H1 (cell line): Measurements from ENCODE around the gene ALDH1B1. TPM values are rescaled to one million over a fixed set of nuclear protein-coding genes. Genes with fewer than 3 reads are reported as not detected.

Source experiments
- CTCF ChIA-PET: fragments of 300-600 bp; sonication (Branson Sonifier 250); formaldehyde crosslinking; loops from one replicate; lab custom pipeline; 2021; ENCODE audit not compliant: partially characterized antibody; lab: Charles Lee
- POLR2A ChIA-PET: fragments of 300-600 bp; sonication (Branson Sonifier 250); formaldehyde crosslinking; loops from one replicate; lab custom pipeline; 2021; ENCODE audit warnings: inconsistent platforms; ENCODE audit not compliant: partially characterized antibody; lab: Charles Lee
- DNase-seq, 2 experiments: peaks; one replicate each; pipeline versions ENCODE4 v3.0.0 to v3.0.0-alpha.2; 2010 to 2022; ENCODE audit warnings: low spot score in 2 of 2, low read depth in 1 of 2, mixed read lengths in 1 of 2
- FAIRE-seq: peaks from 2 replicates; lab custom pipeline; 2011; peaks lifted over from hg19 to GRCh38; lab: Jason Lieb, UNC
- H2AFZ ChIP-seq: 2 replicates; pipeline ENCODE4 v1.8.1; 2012; ENCODE audit warnings: low read length, inconsistent platforms
- H2AK5ac ChIP-seq: 2 replicates; pipeline ENCODE4 v1.6.1; 2013; ENCODE audit warnings: low read depth, low read length
- H2BK120ac ChIP-seq: replicated peaks from 2 replicates; pipeline ENCODE3; 2013; ENCODE audit warnings: low read depth, low read length, inconsistent platforms
- H2BK12ac ChIP-seq: 2 replicates; pipeline ENCODE4 v1.6.1; 2013; ENCODE audit warnings: low read depth, low read length
- H2BK15ac ChIP-seq: 2 replicates; pipeline ENCODE4 v1.6.1; 2013; ENCODE audit warnings: low read length
- H2BK20ac ChIP-seq: 2 replicates; pipeline ENCODE4 v1.6.1; 2013; ENCODE audit warnings: low read length
- H2BK5ac ChIP-seq: 2 replicates; pipeline ENCODE4 v1.6.1; 2013; ENCODE audit warnings: low read depth, low read length
- H3K14ac ChIP-seq: 2 replicates; pipeline ENCODE4 v1.6.1; 2013; ENCODE audit warnings: inconsistent platforms; ENCODE audit not compliant: insufficient read length
- H3K18ac ChIP-seq: 2 replicates; pipeline ENCODE4 v1.6.1; 2013; ENCODE audit warnings: low read length; ENCODE audit errors: extremely low read depth
- H3K23ac ChIP-seq: 2 replicates; pipeline ENCODE4 v1.6.1; 2013; ENCODE audit warnings: inconsistent platforms; ENCODE audit not compliant: insufficient read length
- H3K23me2 ChIP-seq: 2 replicates; pipeline ENCODE4 v1.6.1; 2013; ENCODE audit warnings: low read depth, low read length
- H3K27ac ChIP-seq: 2 replicates; pipeline ENCODE4 v1.6.1; 2011; ENCODE audit warnings: low read depth, low read length, inconsistent platforms
- H3K27me3 ChIP-seq, 4 experiments: replicated peaks in 1 of 4; 1 replicate in 1 of 4; 2 replicates in 3 of 4; pipeline versions ENCODE4 v1.6.1 to v1.8.1; 2011 to 2013; ENCODE audit warnings: low read length in 3 of 4, mild to moderate bottlenecking in 3 of 4, inconsistent platforms in 2 of 4, mixed read lengths in 2 of 4, moderate library complexity in 1 of 4; ENCODE audit not compliant: control insufficient read depth in 3 of 4, insufficient read depth in 3 of 4; ENCODE audit errors: extremely low read depth in 1 of 4
- H3K36me3 ChIP-seq, 4 experiments: 2 replicates each; pipeline versions ENCODE4 v1.6.1 to v1.8.1; 2011 to 2013; ENCODE audit warnings: mild to moderate bottlenecking in 4 of 4, low read length in 3 of 4, moderate library complexity in 2 of 4, control low read depth in 1 of 4, inconsistent platforms in 1 of 4; ENCODE audit not compliant: insufficient read depth in 4 of 4, control insufficient read depth in 2 of 4
- H3K4ac ChIP-seq: replicated peaks from 2 replicates; pipeline ENCODE3; 2013; ENCODE audit warnings: low read length, low read depth, mixed read lengths, inconsistent platforms; ENCODE audit not compliant: insufficient read length
- H3K4me1 ChIP-seq, 4 experiments: replicated peaks in 1 of 4; 1 replicate in 1 of 4; 2 replicates in 3 of 4; pipeline versions ENCODE4 v1.6.1 to v1.8.1; 2011 to 2013; ENCODE audit warnings: low read length in 3 of 4, inconsistent platforms in 2 of 4, mixed read lengths in 1 of 4; ENCODE audit not compliant: insufficient read depth in 4 of 4, control insufficient read depth in 3 of 4
- H3K4me2 ChIP-seq, 2 experiments: 2 replicates each; pipeline versions ENCODE4 v1.6.1 to v1.8.1; 2011 to 2013; ENCODE audit warnings: low read depth in 2 of 2, low read length in 2 of 2, control low read depth in 1 of 2, inconsistent platforms in 1 of 2, mild to moderate bottlenecking in 1 of 2; ENCODE audit not compliant: insufficient read depth in 1 of 2
- H3K4me3 ChIP-seq, 4 experiments: fragments of 200-600, 300-600 bp in 1 of 4; sonication (generic), shearing (Covaris generic), sonication (Bioruptor Twin) in 1 of 4; 2 replicates each; pipeline versions ENCODE4 v1.5.1 to v1.8.1; 2011 to 2016; ENCODE audit warnings: low read length in 4 of 4, low read depth in 3 of 4, control low read depth in 2 of 4, inconsistent platforms in 2 of 4, mild to moderate bottlenecking in 2 of 4, mixed read lengths in 1 of 4, moderate library complexity in 1 of 4; ENCODE audit not compliant: insufficient read depth in 2 of 4; ENCODE audit errors: extremely low read depth in 1 of 4
- H3K56ac ChIP-seq: replicated peaks from 2 replicates; pipeline ENCODE3; 2013; ENCODE audit warnings: low read depth, mild to moderate bottlenecking, mixed read lengths, low read length, inconsistent platforms; ENCODE audit not compliant: insufficient read length
- H3K79me1 ChIP-seq: 2 replicates; pipeline ENCODE4 v1.6.1; 2013; ENCODE audit warnings: low read depth, low read length, control low read depth
- H3K79me2 ChIP-seq, 2 experiments: 2 replicates each; pipeline versions ENCODE4 v1.6.1 to v1.8.1; 2012 to 2013; ENCODE audit warnings: low read length in 2 of 2, mild to moderate bottlenecking in 2 of 2, inconsistent platforms in 1 of 2; ENCODE audit not compliant: insufficient read depth in 2 of 2, control insufficient read depth in 1 of 2
- H3K9ac ChIP-seq, 4 experiments: replicated peaks in 1 of 4; 1 replicate in 1 of 4; 2 replicates in 3 of 4; pipeline versions ENCODE4 v1.6.1 to v1.8.1; 2011 to 2013; ENCODE audit warnings: low read depth in 3 of 4, low read length in 3 of 4, control low read depth in 2 of 4, mild to moderate bottlenecking in 2 of 4, moderate library complexity in 2 of 4, inconsistent platforms in 1 of 4; ENCODE audit errors: extremely low read depth in 1 of 4
- H3K9me3 ChIP-seq, 2 experiments: 2 replicates each; pipeline versions ENCODE4 v1.6.1 to v1.8.1; 2012 to 2013; ENCODE audit warnings: mild to moderate bottlenecking in 2 of 2, moderate library complexity in 2 of 2, control low read depth in 1 of 2, inconsistent platforms in 1 of 2, low read depth in 1 of 2, low read length in 1 of 2, mixed read lengths in 1 of 2; ENCODE audit not compliant: insufficient read depth in 2 of 2
- H4K20me1 ChIP-seq, 2 experiments: replicated peaks in 1 of 2; 2 replicates each; pipeline versions ENCODE3 to v1.8.1; 2011 to 2013; ENCODE audit warnings: inconsistent platforms in 2 of 2, low read length in 2 of 2, mild to moderate bottlenecking in 1 of 2; ENCODE audit not compliant: insufficient read depth in 2 of 2, control insufficient read depth in 1 of 2
- H4K5ac ChIP-seq: 2 replicates; pipeline ENCODE4 v1.6.1; 2013; ENCODE audit warnings: low read length, low read depth, mixed read lengths, inconsistent platforms; ENCODE audit not compliant: insufficient read length
- H4K8ac ChIP-seq: 2 replicates; pipeline ENCODE4 v1.8.0; 2013; ENCODE audit warnings: mild to moderate bottlenecking, moderate library complexity, low read length, inconsistent platforms; ENCODE audit not compliant: insufficient read depth; ENCODE audit errors: extremely low read depth
- H4K91ac ChIP-seq: replicated peaks from 2 replicates; pipeline ENCODE3; 2013; ENCODE audit warnings: low read length, mixed read lengths, inconsistent platforms; ENCODE audit not compliant: insufficient read length
- CBX8 ChIP-seq: fragments of 300-800, 300-1000 bp; sonication (generic); IDR thresholded peaks from 2 replicates; pipeline ENCODE4 v1.7.1; 2016; ENCODE audit warnings: low read depth, low read length, borderline replicate concordance
- CEBPB ChIP-seq: IDR thresholded peaks from 2 replicates; pipeline ENCODE4 v1.6.1; 2012; ENCODE audit warnings: low read depth, low read length
- GTF2F1 ChIP-seq: IDR thresholded peaks from 2 replicates; pipeline ENCODE4 v1.6.1; 2012; ENCODE audit warnings: low read depth, low read length, improper control_type of control experiment, borderline replicate concordance
- HDAC6 ChIP-seq: IDR thresholded peaks from one replicate; pipeline ENCODE4 v1.7.1; 2012; ENCODE audit warnings: low read depth, mild to moderate bottlenecking, inconsistent platforms, low read length, moderate library complexity
- KDM1A ChIP-seq: fragments of 200-600, 300-600 bp; sonication (generic); IDR thresholded peaks from 2 replicates; pipeline ENCODE4 v1.7.1; 2016; ENCODE audit warnings: mild to moderate bottlenecking, low read length, borderline replicate concordance
- KDM5A ChIP-seq: fragments of 200-600 bp; IDR thresholded peaks from 2 replicates; pipeline ENCODE4 v1.7.1; 2012; ENCODE audit warnings: mild to moderate bottlenecking, low read length, inconsistent platforms, mixed read lengths
- RBBP5 ChIP-seq: IDR thresholded peaks from 2 replicates; pipeline ENCODE4 v1.7.1; 2012; ENCODE audit warnings: low read depth, mild to moderate bottlenecking, inconsistent platforms, low read length, moderate library complexity, borderline replicate concordance
- RXRA ChIP-seq: IDR thresholded peaks from 2 replicates; pipeline ENCODE4 v1.6.1; 2011; ENCODE audit warnings: low read depth, mild to moderate bottlenecking, low read length, moderate library complexity; ENCODE audit not compliant: insufficient read depth
- SIX5 ChIP-seq: IDR thresholded peaks from 2 replicates; pipeline ENCODE4 v1.6.1; 2011; ENCODE audit warnings: mild to moderate bottlenecking, low read depth, low read length
- SRF ChIP-seq: IDR thresholded peaks from 2 replicates; pipeline ENCODE4 v1.6.1; 2011; ENCODE audit warnings: mild to moderate bottlenecking, low read depth, low read length, moderate library complexity
- TEAD4 ChIP-seq: IDR thresholded peaks from 2 replicates; pipeline ENCODE4 v1.6.1; 2012; ENCODE audit warnings: low read depth, low read length, inconsistent platforms, mixed read lengths
- WGBS, 2 experiments: shearing (Covaris generic) in 1 of 2; methylation state at CpG; one replicate each; pipeline versions ENCODE4 v1.1.6 to v1.1.7; 2013 to 2015; ENCODE audit warnings: low lambda C conversion rate in 2 of 2, mixed read lengths in 2 of 2, inconsistent platforms in 1 of 2, low coverage in 1 of 2, missing lambda C conversion rate in 1 of 2; ENCODE audit not compliant: insufficient replicate concordance in 2 of 2, insufficient coverage in 1 of 2, insufficient read length in 1 of 2; ENCODE audit errors: extremely low coverage in 1 of 2, missing lambda C conversion rate in 1 of 2; 5-methylcytosine and 5-hydroxymethylcytosine counted together
- polyA plus RNA-seq, 7 experiments: library from polyadenylated mRNA; depleted of rRNA in 3 of 7; stranded (reverse) in 5 of 7; unstranded in 2 of 7; fragments of >200 nt in 5 of 7; fragments of 200-250 nt in 2 of 7; gene quantifications; 1 replicate in 5 of 7; 2 replicates in 1 of 7; 4 replicates in 1 of 7; pipeline versions ENCODE4 v1.2.1 to v1.2.3, GENCODE V29; 2011 to 2013; ENCODE audit warnings: missing spikeins in 2 of 7, mixed read lengths in 2 of 7
- total RNA-seq: library from RNA; stranded (reverse); fragmentation: NEBNext Ultra II Directional; extraction: Animal tissue kit (Norgen Biotek cat#: 25700); gene quantifications from 2 replicates; pipeline ENCODE4 v1.2.1, GENCODE V29; 2021
- TF ChIP-seq, protein P1 (sequence below): IDR thresholded peaks from 2 replicates; pipeline ENCODE4 v1.6.1; 2012; ENCODE audit warnings: inconsistent platforms

The ALDH1B1 gene
- total and polyA plus RNA-seq, 2 of the 8 experiments (the other 6 are each of a cell fraction or from before 2014, with no cell fraction given), result 41.6 to 78.7 TPM

DNA sequence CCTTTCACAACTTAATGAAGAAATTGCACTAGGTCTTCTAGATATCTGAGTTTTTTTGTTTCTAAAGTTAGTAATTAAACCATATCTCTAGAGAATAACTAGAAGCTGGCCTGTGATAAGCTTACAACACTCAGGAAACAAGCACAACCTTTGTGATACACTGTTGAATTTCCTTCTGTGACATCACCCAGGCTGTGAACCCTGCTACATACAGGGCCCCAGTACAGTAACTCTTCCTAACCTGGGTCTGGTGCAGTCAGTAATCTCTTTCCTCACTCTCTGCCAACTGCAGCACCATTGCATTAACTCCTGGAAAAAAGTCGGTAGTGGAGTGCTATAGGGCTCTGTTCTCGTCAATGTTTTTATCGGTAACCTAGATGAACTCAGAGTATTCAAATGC is 42.4 kb downstream of the ALDH1B1 start:
- no peak overlapping the region for H3K23ac ChIP-seq
- WGBS, 2 experiments, result 91% methylated on average over 3 of the region's 3 CpGs; no CpG with 5 or more reads in 1 of the 2 experiments
- 0 out of 2 replicates have a peak overlapping the region, but pooled peaks have one; percentile 43 for H2BK20ac ChIP-seq
- H3K36me3 ChIP-seq, result no peaks in the 10 kb centered on the region
- H4K91ac ChIP-seq, result no peak overlapping the region
- H3K14ac ChIP-seq, result no peak overlapping the region
- H3K4me3 ChIP-seq, result no peak overlapping the region
- H2BK120ac ChIP-seq, result no peak overlapping the region
- H4K20me1 ChIP-seq, result no peaks in the 10 kb centered on the region
- H2BK5ac ChIP-seq, result no peak overlapping the region
- no peak overlapping the region for H4K8ac ChIP-seq
- FAIRE-seq, result no peak
- POLR2A ChIA-PET, result interaction anchor here (0.6 to 0.7 kb wide), 2 partner anchors 21 to 869 kb away, joined by 3 read pairs; no protein-coding TSS in a partner anchor
- no peak overlapping the region for H4K5ac ChIP-seq
- H3K18ac ChIP-seq, result no peak overlapping the region
- no peak overlapping the region for H2BK15ac ChIP-seq
- H3K4me1 ChIP-seq, result no peaks in the 10 kb centered on the region
- H3K56ac ChIP-seq, result no peak overlapping the region
- H3K9ac ChIP-seq, result no peak overlapping the region
- H3K4ac ChIP-seq, result no peak overlapping the region
- peaks cover 0 to 4% (median under 1%) of the 10 kb centered on the region in 4 experiments; a peak in 3 of 7 replicates for H3K27me3 ChIP-seq
- no peak overlapping the region for H3K4me2 ChIP-seq
- no peaks in the 10 kb centered on the region for H3K79me2 ChIP-seq
- CTCF ChIA-PET, result interaction anchor here (0.7 to 5.5 kb wide), 4 partner anchors 17 to 521 kb away, joined by 3 to 47 read pairs (median 4); no protein-coding TSS in a partner anchor
- H3K23me2 ChIP-seq, result no peaks in the 10 kb centered on the region
- no peak for DNase-seq
- H2BK12ac ChIP-seq, result no peak overlapping the region
- 0 out of 4 replicates have a peak, but pooled peaks cover 0 to 5% of the 10 kb centered on the region in 2 experiments for H3K9me3 ChIP-seq
- H3K79me1 ChIP-seq, result no peaks in the 10 kb centered on the region
- no peak overlapping the region for H3K27ac ChIP-seq
- H2AK5ac ChIP-seq, result no peak overlapping the region
- no peak overlapping the region for H2AFZ ChIP-seq
- TF ChIP-seq, protein P1, sequence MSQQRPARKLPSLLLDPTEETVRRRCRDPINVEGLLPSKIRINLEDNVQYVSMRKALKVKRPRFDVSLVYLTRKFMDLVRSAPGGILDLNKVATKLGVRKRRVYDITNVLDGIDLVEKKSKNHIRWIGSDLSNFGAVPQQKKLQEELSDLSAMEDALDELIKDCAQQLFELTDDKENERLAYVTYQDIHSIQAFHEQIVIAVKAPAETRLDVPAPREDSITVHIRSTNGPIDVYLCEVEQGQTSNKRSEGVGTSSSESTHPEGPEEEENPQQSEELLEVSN, result no peak
- TF ChIP-seq CBX8, result no peak
- TF ChIP-seq SIX5, result no peak
- TF ChIP-seq RXRA, result no peak
- TF ChIP-seq SRF, result no peak
- TF ChIP-seq RBBP5, result no peak
- no peak for TF ChIP-seq KDM1A
- no peak for TF ChIP-seq GTF2F1
- TF ChIP-seq CEBPB, result no peak
- TF ChIP-seq KDM5A, result no peak
- TF ChIP-seq TEAD4, result no peak
- TF ChIP-seq HDAC6, result no peak
